AG08395 (cell line): ENCODE data around the gene ASIC3.
"Not testable (repeated sequence)": the region's sequence is repeated elsewhere in the genome, so short reads cannot be mapped to it uniquely, and the experiment has no call there.

Experiments used
- DNase-seq: peaks from one replicate; pipeline ENCODE4 v3.0.0; 2012; ENCODE audit warnings: mixed read lengths, low spot score

The ASIC3 gene

DNA sequence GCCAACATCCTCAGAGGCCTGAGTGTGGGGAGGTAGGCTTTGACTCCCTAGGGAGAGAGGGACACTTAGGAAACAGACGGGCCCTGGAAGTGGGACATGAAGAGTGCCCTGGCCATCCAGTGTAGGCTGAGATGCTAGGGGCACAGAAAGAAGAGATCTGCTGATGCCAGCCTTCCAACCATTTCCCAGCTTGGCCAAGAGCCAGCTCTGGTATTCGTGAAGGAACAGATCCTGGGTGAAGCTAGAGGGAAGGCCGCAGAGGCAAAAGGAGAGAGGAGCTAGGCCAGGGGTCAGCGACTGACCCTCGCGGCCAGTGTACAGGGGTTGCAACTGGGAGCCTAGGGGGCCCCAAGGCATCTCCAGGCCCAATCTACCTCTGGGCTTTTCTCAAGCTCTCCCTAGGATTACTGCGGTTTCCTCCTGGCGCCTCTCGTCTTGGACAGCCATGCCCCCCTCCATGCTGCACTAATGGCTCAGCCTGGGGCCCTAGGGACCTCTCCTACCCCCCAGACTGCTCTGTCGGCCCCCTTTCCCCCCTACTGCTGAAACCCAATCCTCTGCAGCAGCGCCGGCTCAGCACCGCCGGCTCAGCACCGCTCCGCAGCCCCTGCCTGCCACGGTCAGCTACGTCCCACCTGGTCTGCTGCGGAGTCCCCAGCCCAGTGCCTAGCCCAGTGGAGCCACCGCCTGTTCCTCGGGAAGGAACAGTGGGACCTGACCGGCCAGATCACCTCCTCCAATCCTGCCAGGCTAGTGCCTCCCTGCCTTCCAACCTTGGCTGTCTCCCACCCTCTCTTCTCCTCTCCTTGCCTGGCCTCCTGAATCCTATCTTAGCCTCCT is at the start of gene ASIC3:
ASIC3 (plus strand) TSS at position 556 of the 840 bp plus-strand sequence. CDS start 355 bp downstream, outside the sequence.
- no peak for DNase-seq

GRCh38 chr7:150999001-150999400 is 49.3 kb upstream of the ASIC3 start:
- no peak for DNase-seq

- DNase-seq: no peak
Measured at GRCh38 chr7:150999497-151000230, 48.7 kb upstream of the ASIC3 start.

DNA sequence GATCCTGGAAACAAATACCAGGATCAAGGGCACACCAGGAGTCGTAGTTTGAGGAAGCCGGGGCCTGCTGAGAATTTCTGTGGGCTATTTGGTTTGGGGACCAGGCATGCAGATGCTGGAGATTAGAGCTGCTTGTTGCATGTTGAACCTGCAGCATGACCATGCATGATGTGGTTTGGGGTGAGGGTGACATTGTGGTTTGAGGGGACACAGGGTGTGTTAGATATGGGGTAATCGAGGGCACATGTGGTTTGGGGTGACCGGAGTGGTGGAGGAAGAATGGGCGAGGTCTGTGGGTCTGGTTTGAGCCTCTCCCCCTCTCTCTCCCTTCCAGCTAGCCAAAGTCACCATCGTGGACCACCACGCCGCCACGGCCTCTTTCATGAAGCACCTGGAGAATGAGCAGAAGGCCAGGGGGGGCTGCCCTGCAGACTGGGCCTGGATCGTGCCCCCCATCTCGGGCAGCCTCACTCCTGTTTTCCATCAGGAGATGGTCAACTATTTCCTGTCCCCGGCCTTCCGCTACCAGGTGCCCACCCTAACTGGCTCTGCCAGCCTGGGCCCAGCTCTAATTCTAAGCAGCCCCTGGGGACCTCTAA is 47.3 kb upstream of the ASIC3 start:
- DNase-seq: no peak

DNA sequence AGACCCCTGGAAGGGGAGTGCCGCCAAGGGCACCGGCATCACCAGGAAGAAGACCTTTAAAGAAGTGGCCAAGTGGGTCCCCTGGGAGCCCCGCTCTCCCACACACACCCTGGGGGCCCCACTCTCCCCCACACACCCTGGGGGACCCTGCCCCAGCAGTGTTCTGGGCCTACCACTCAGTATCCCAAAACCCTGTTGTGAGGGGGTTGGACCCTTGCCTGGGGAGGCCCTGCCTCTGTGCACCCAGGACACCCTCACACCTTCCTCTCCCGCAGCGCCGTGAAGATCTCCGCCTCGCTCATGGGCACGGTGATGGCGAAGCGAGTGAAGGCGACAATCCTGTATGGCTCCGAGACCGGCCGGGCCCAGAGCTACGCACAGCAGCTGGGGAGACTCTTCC is 46.8 kb upstream of the ASIC3 start:
- no peak for DNase-seq

DNA sequence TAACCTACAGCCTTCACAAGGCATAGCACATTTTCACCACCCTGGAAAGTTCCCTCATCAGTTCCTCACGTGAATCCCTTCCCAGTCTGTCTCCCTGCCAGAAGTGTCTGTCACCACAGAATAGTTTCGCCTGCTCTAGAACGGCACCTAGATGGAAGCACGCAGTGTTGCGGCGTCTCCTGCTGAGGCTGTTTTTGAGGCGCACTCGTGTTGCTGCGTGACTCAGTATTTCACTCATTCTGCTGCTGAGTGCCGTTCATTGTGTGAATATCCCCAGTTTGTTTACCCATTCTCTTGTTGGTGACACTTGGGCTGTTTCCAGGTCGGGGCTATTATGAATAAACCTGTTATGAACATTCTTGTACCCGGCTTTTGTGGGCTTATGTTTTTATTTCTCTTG is 44.8 kb upstream of the ASIC3 start:
- no peak for DNase-seq

GRCh38 chr7:151005566-151005965 is 42.8 kb upstream of the ASIC3 start:
- DNase-seq: no peak

DNA sequence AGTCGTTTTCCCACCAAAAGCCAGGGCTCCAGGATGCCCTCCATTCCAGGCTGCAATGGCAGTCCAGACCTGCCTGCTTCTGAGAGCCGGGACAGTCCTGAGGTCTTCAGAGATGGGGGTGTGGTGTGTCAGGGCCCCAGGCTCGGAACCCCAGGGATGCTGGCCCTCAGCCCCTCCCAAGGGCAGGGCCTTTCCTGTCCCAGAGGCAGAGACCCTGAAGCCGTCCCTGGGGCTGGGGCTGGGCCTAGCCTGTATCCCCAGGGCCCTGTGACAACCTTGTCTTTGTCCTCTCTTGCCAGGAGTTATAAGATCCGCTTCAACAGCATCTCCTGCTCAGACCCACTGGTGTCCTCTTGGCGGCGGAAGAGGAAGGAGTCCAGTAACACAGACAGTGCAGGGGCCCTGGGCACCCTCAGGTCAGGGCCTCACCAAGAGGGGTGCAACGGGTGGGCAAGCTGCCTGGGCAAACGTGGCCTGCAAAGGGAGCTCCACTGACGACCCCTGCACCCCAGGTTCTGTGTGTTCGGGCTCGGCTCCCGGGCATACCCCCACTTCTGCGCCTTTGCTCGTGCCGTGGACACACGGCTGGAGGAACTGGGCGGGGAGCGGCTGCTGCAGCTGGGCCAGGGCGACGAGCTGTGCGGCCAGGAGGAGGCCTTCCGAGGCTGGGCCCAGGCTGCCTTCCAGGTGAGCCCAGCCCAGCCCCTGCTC is 41.6 kb upstream of the ASIC3 start:
- DNase-seq: no peak

DNA sequence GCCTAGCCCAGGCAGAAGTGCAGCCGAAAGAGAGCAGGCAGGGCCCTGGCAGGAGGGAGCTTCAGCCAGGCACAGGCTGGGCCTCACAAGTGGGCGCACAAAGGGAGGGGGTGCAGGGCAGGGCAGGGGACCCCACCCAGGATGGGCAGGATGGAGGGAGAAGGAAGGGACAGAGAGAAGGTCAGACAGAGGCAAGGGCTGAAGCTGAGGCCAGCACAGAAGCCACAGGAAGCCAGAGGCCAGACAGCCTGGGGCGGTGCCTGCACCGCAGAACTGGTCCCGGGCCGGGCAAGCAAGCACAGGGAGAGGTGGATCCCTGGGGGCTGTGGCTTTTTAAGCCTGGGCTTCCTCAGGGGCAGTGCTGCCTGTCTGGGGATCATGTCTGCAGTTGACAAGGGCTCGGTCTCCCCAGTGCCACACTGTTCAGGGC is 40.8 kb upstream of the ASIC3 start:
- DNase-seq: no peak

DNA sequence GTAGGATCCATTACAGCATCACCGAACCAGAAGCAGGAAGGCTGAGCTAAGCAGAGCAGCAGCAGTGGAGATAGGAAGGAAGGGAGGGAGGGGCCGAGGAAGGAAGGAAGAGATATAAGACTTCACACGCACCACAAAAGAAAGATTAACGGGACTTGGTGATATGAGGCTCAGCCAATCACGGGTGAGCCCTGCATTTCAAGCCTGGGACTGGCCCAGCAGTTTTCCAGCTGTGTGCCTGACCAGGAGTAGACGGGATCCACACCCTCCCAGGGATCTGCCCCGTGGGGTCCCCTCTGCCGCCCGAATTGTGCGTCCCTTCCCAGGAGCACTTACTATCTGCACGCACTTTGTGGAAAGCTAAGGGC is 40.2 kb upstream of the ASIC3 start:
- DNase-seq: no peak

GRCh38 chr7:151008511-151009323 is 39.6 kb upstream of the ASIC3 start:
- DNase-seq: peak; percentile 65

- DNase-seq: no peak
Measured at GRCh38 chr7:151009327-151010036, 38.8 kb upstream of the ASIC3 start.

GRCh38 chr7:151010037-151010306 is 38.4 kb upstream of the ASIC3 start:
- no peak for DNase-seq

DNA sequence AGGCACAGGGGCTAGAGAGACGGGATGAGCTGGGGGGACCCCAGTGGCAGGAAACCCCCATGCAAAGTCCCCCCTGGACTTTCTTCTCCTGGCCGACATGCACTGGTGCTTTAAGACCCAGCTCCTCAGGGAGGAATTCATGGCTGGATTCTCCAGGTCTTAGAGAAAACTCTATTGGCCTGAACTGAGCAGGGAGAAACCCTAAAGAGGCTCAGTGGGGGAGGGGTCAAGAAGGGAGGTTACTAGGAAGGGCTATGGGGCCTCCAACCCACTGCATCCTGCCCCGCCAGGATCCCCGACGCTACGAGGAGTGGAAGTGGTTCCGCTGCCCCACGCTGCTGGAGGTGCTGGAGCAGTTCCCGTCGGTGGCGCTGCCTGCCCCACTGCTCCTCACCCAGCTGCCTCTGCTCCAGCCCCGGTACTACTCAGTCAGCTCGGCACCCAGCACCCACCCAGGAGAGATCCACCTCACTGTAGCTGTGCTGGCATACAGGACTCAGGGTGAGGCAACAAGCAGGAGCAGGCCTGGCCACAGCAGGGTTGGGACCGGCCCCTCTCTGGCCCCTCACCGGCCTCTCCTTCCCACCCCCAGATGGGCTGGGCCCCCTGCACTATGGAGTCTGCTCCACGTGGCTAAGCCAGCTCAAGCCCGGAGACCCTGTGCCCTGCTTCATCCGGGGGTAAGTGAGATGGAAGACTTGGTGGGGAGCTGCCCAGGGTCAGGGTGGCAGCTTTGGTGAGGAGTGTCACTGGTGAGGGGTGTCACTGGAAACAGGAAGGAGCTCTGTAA is 37.8 kb upstream of the ASIC3 start:
- DNase-seq: no peak

DNA sequence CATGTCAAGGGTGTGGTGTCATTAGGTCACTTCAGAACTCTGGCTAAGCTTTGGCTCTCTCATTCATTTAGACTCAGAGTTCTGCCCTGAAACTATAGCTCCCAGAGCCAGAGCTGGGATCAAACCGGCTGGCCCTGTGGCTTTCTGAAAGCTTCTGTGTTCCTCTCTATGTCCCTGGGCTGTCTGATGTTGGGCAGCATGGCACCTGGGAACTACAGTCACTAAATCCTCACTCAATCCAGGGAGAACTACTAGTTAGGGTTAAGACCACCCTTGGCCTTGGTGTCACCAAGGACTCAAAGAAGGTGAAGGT is 37.3 kb upstream of the ASIC3 start:
- DNase-seq: no peak

DNA sequence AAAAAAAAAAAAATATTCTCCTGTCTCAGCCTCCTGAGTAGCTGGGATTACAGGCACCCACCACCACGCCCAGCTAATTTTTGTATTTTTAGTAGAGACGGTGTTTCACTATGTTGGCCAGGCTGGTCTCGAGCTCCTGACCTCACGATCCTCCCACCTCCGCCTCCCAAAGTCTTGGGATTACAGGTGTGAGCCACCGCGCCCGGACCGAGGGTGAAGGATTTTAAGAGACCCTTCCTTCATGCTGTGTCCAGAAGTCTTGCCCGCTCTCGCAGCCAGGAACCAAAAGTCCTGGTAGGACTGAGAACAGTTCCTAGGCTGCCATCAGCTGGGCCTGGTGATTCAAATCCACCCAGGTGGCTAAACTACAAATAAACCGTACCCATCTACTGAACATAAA is 36.7 kb upstream of the ASIC3 start:
- not testable (repeated sequence) for DNase-seq

- DNase-seq: no peak
Measured at GRCh38 chr7:151012031-151012692, 36.2 kb upstream of the ASIC3 start.

DNA sequence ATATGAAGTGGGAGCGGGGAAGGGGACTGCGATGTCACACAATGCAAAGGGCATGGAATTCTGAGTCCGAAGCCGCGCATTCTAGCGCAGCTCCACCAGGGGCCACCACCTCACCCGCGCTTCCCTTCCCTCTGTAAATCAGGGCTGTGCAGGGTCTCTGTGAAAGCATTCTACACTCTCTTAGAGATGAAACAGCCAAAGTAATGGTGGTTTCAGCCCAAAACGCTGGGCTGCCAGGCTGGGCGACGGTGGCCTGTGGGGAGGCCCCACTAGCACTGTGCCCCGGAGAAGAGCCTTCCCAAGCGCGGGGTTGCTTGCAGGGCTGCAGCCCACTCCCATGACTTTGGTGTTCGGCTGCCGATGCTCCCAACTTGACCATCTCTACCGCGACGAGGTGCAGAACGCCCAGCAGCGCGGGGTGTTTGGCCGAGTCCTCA is 35.4 kb upstream of the ASIC3 start:
- DNase-seq: peak; percentile 57

GRCh38 chr7:151013356-151013732 is 35.0 kb upstream of the ASIC3 start:
- no peak for DNase-seq
